Small intestine (tissue), 7 donors: ENCODE data around the gene MAP6. TPM values are rescaled to one million over a fixed set of nuclear protein-coding genes. Genes with fewer than 3 reads are reported as not detected.

Source experiments
- DNase-seq, 2 donors: peaks; one replicate each; pipeline versions ENCODE4 v3.0.0 to v3.0.0-alpha.2; 2013
- FAIRE-seq: peaks from 2 replicates; lab custom pipeline; 2012; peaks lifted over from hg19 to GRCh38; lab: Jason Lieb, UNC
- H3K27ac ChIP-seq, 3 donors: one replicate each; pipeline ENCODE4 v1.5.1; 2013; ENCODE audit warnings: low read length in 2 of 3, mild to moderate bottlenecking in 2 of 3, control low read depth in 1 of 3, inconsistent platforms in 1 of 3, low read depth in 1 of 3, moderate library complexity in 1 of 3
- H3K27me3 ChIP-seq, 3 donors: one replicate each; pipeline ENCODE4 v1.6.1; 2013; ENCODE audit warnings: low read length in 3 of 3, inconsistent platforms in 1 of 3; ENCODE audit not compliant: control insufficient read depth in 3 of 3, insufficient read depth in 3 of 3
- H3K36me3 ChIP-seq, 3 donors: one replicate each; pipeline ENCODE4 v1.6.1; 2013; ENCODE audit warnings: low read length in 3 of 3, inconsistent platforms in 1 of 3, low read depth in 1 of 3, mild to moderate bottlenecking in 1 of 3, moderate library complexity in 1 of 3; ENCODE audit not compliant: control insufficient read depth in 3 of 3, insufficient read depth in 2 of 3
- H3K4me1 ChIP-seq, 3 donors: one replicate each; pipeline ENCODE4 v1.6.1; 2013; ENCODE audit warnings: low read length in 2 of 3, inconsistent platforms in 1 of 3, low read depth in 1 of 3, mild to moderate bottlenecking in 1 of 3, moderate library complexity in 1 of 3; ENCODE audit not compliant: control insufficient read depth in 3 of 3, insufficient read depth in 2 of 3
- H3K4me3 ChIP-seq, 3 donors: one replicate each; pipeline ENCODE4 v1.5.1; 2013; ENCODE audit warnings: low read length in 3 of 3, control low read depth in 1 of 3, inconsistent platforms in 1 of 3, low read depth in 1 of 3, mild to moderate bottlenecking in 1 of 3, moderate library complexity in 1 of 3
- H3K9me3 ChIP-seq, 2 donors: one replicate each; pipeline ENCODE4 v1.6.1; 2013; ENCODE audit warnings: low read depth in 1 of 2, low read length in 1 of 2; ENCODE audit not compliant: control insufficient read depth in 2 of 2, insufficient read depth in 1 of 2
- WGBS, 3 donors: extraction: QIAGEN DNeasy Blood & Tissue Kit; methylation state at CpG; one replicate each; pipeline ENCODE4 v1.1.7; 2013; 5-methylcytosine and 5-hydroxymethylcytosine counted together
- polyA plus RNA-seq, 4 donors: library from polyadenylated mRNA; stranded (reverse) in 3 of 4; unstranded in 1 of 4; fragments of 200-250 nt in 3 of 4; fragments of 120-200 nt in 1 of 4; gene quantifications; one replicate each; pipeline versions ENCODE4 v1.2.1 to v1.2.3, GENCODE V29; 2013
- donor health status: healthy with polysubstance abuse.
- donor health status: control.
- donor health status: control.
- donor health status: Bipolar disorder and iron deficiency.
- donor health status: healthy.

Gene MAP6
- polyA plus RNA-seq, 4 donors, result 0.54 to 2.9 (median 2.5) TPM; not detected in 1

GRCh38 chr11:75677909-75678308 lies 9.1 kb upstream of the MAP6 start:
- Histone ChIP-seq H3K27ac (no peak overlapping the region), H3K36me3 (no peaks in the 10 kb centered on the region), H3K9me3 (no peaks in the 10 kb centered on the region), H3K27me3 (peaks cover 0 to 19% (median 3%) of the 10 kb centered on the region in 3 donors), H3K4me3 (no peak overlapping the region), H3K4me1 (no peaks in the 10 kb centered on the region)
- no peak for DNase-seq
- FAIRE-seq, result no peak
- 69 to 82% (median 77%) methylated on average over 12 of the region's 12 CpGs for WGBS, 3 donors

- Histone ChIP-seq H3K9me3 (no peaks in the 10 kb centered on the region), H3K36me3 (no peaks in the 10 kb centered on the region), H3K4me3 (no peak overlapping the region), H3K27me3 (peaks cover 0 to 19% (median 3%) of the 10 kb centered on the region in 3 donors), H3K27ac (no peak overlapping the region), H3K4me1 (no peaks in the 10 kb centered on the region)
- no peak for FAIRE-seq
- 43 to 61% (median 44%) methylated on average over 1 of the region's 1 CpG for WGBS, 3 donors
- DNase-seq, result no peak
Observed at GRCh38 chr11:75677275-75677674, 8.4 kb upstream of the MAP6 start.

GRCh38 chr11:75673977-75674582 lies 5.2 kb upstream of the MAP6 start:
- no peak for FAIRE-seq
- Histone ChIP-seq H3K27me3 (peaks cover 2 to 31% (median 3%) of the 10 kb centered on the region in 3 donors), H3K36me3 (no peaks in the 10 kb centered on the region), H3K27ac (no peak overlapping the region), H3K4me3 (no peak overlapping the region), H3K9me3 (no peaks in the 10 kb centered on the region), H3K4me1 (no peaks in the 10 kb centered on the region)
- peak in 1 of 2 donors; percentile 21 for DNase-seq
- 84 to 92% (median 87%) methylated on average over 4 of the region's 4 CpGs for WGBS, 3 donors

GRCh38 chr11:75667831-75668450 lies 897 bp downstream of the MAP6 start:
- DNase-seq, result peak in 1 of 2 donors; percentile 68
- peak overlapping the region in 1 of 3 donors; percentile 37 for H3K27ac ChIP-seq
- H3K9me3 ChIP-seq, result no peaks in the 10 kb centered on the region
- H3K27me3 ChIP-seq, result peaks cover 6 to 63% (median 10%) of the 10 kb centered on the region in 3 donors
- H3K4me1 ChIP-seq, result peaks cover 0 to 17% (median 5%) of the 10 kb centered on the region in 3 donors
- 0 to 1% (median 1%) methylated on average over 35 to 73 of the region's 73 CpGs for WGBS, 3 donors
- peak overlapping the region; percentile 21 to 43 (median 43) for H3K4me3 ChIP-seq
- H3K36me3 ChIP-seq, result no peaks in the 10 kb centered on the region
- FAIRE-seq, result no peak

GRCh38 chr11:75667255-75667830 lies 1.5 kb downstream of the MAP6 start:
- DNase-seq (peak in 1 of 2 donors; percentile 56), FAIRE-seq (no peak)
- peaks cover 6 to 65% (median 10%) of the 10 kb centered on the region in 3 donors for H3K27me3 ChIP-seq
- no peaks in the 10 kb centered on the region for H3K36me3 ChIP-seq
- H3K9me3 ChIP-seq, result no peaks in the 10 kb centered on the region
- H3K4me1 ChIP-seq, result peaks cover 0 to 17% (median 5%) of the 10 kb centered on the region in 3 donors
- peak overlapping the region; percentile 14 to 43 (median 29) for H3K4me3 ChIP-seq
- no peak overlapping the region for H3K27ac ChIP-seq
- 1 to 4% (median 2%) methylated on average over 39 to 63 of the region's 63 CpGs for WGBS, 3 donors

GRCh38 chr11:75665990-75666389 lies 2.8 kb downstream of the MAP6 start:
- 84 to 94% (median 86%) methylated on average over 3 of the region's 3 CpGs for WGBS, 3 donors
- Histone ChIP-seq H3K9me3 (no peaks in the 10 kb centered on the region), H3K36me3 (no peaks in the 10 kb centered on the region), H3K27me3 (peaks cover 6 to 64% (median 10%) of the 10 kb centered on the region in 3 donors), H3K27ac (no peak overlapping the region), H3K4me3 (no peak overlapping the region), H3K4me1 (peaks cover 0 to 17% (median 5%) of the 10 kb centered on the region in 3 donors)
- DNase-seq, result no peak
- no peak for FAIRE-seq

GRCh38 chr11:75665126-75665525 lies 3.7 kb downstream of the MAP6 start:
- DNase-seq (no peak), FAIRE-seq (no peak)
- no peak overlapping the region for H3K27ac ChIP-seq
- H3K4me1 ChIP-seq, result peaks cover 0 to 17% (median 5%) of the 10 kb centered on the region in 3 donors
- 88 to 93% (median 89%) methylated on average over 3 of the region's 3 CpGs for WGBS, 3 donors
- no peaks in the 10 kb centered on the region for H3K9me3 ChIP-seq
- H3K27me3 ChIP-seq, result peaks cover 6 to 59% (median 10%) of the 10 kb centered on the region in 3 donors
- no peak overlapping the region for H3K4me3 ChIP-seq
- no peaks in the 10 kb centered on the region for H3K36me3 ChIP-seq

- Histone ChIP-seq H3K27ac (no peak overlapping the region), H3K27me3 (peaks cover 4 to 51% (median 10%) of the 10 kb centered on the region in 3 donors), H3K4me3 (no peak overlapping the region), H3K4me1 (peaks cover 0 to 17% (median 5%) of the 10 kb centered on the region in 3 donors), H3K9me3 (no peaks in the 10 kb centered on the region), H3K36me3 (no peaks in the 10 kb centered on the region)
- DNase-seq (no peak), FAIRE-seq (no peak)
- 76 to 96% (median 83%) methylated on average over 1 of the region's 1 CpG for WGBS, 3 donors
Observed at GRCh38 chr11:75664389-75664788, 4.4 kb downstream of the MAP6 start.
